HAP-1 (cell line): ENCODE data around the gene S100A2.
"Not testable (repeated sequence)": the region's sequence is repeated elsewhere in the genome, so short reads cannot be mapped to it uniquely, and the experiment has no call there.

Experiments used
- DNase-seq, 2 experiments: peaks; one replicate each; pipeline ENCODE4 v3.0.0-alpha.2; 2016 to 2020; ENCODE audit warnings: low spot score in 2 of 2
- H3K27me3 ChIP-seq: fragments of 250-450 bp; sonication (Bioruptor Pico); 2 replicates; pipeline ENCODE4 v1.5.1; 2020; ENCODE audit warnings: low read depth, mild to moderate bottlenecking, moderate library complexity
- H3K36me3 ChIP-seq: fragments of 250-450 bp; sonication (Bioruptor Pico); replicated peaks from 2 replicates; pipeline ENCODE4 v1.5.1; 2020; ENCODE audit warnings: mild to moderate bottlenecking
- H3K4me1 ChIP-seq: fragments of 250-450 bp; sonication (Bioruptor Pico); 2 replicates; pipeline ENCODE4 v1.5.1; 2020; ENCODE audit warnings: mild to moderate bottlenecking
- H3K4me3 ChIP-seq: fragments of 250-450 bp; sonication (Bioruptor Pico); 2 replicates; pipeline ENCODE4 v1.5.1; 2020; ENCODE audit warnings: mild to moderate bottlenecking, moderate library complexity
- H3K9me3 ChIP-seq: fragments of 250-450 bp; sonication (Bioruptor Pico); 2 replicates; pipeline ENCODE4 v1.5.1; 2020; ENCODE audit warnings: mild to moderate bottlenecking, moderate library complexity
- in situ Hi-C: fragments of 300-500 bp; cut with MboI; formaldehyde crosslinking; loops from 3 replicates; pipeline ENCODE4 v1.14.3; 2020; ENCODE audit warnings: low sequenced_read_pairs, inconsistent platforms, mixed read lengths

S100A2 gene

GRCh38 chr1:153583514-153583913, 17.9 kb upstream of the S100A2 start:
- H3K4me1 ChIP-seq, DNase-seq, H3K27me3 ChIP-seq, H3K4me3 ChIP-seq, in situ Hi-C loops, H3K9me3 ChIP-seq, H3K36me3 ChIP-seq: not testable (repeated sequence)

- H3K27me3 ChIP-seq, DNase-seq, H3K4me3 ChIP-seq, in situ Hi-C loops, H3K36me3 ChIP-seq, H3K9me3 ChIP-seq: not testable (repeated sequence)
- peaks cover 10% of the 10 kb centered on the region for H3K4me1 ChIP-seq
Observed at GRCh38 chr1:153582836-153583235, 17.2 kb upstream of the S100A2 start.

GRCh38 chr1:153578936-153579335, 13.3 kb upstream of the S100A2 start:
- no peaks in the 10 kb centered on the region; the same call in 1 of the 2 replicates for H3K9me3 ChIP-seq
- no peak overlapping the region for H3K4me3 ChIP-seq
- in situ Hi-C loops = no loop called here
- no peak for DNase-seq
- peaks cover 14% of the 10 kb centered on the region for H3K4me1 ChIP-seq
- H3K36me3 ChIP-seq = no peaks in the 10 kb centered on the region
- H3K27me3 ChIP-seq = no peaks in the 10 kb centered on the region

- Histone ChIP-seq H3K9me3 (no peaks in the 10 kb centered on the region; the same call in 1 of the 2 replicates), H3K4me1 (peaks cover 14% of the 10 kb centered on the region), H3K4me3 (no peak overlapping the region), H3K36me3 (no peaks in the 10 kb centered on the region), H3K27me3 (no peaks in the 10 kb centered on the region)
- in situ Hi-C loops = no loop called here
- no peak for DNase-seq
Observed at GRCh38 chr1:153578490-153578889, 12.8 kb upstream of the S100A2 start.

- in situ Hi-C loops = no loop called here
- H3K4me1 ChIP-seq = peaks cover 14% of the 10 kb centered on the region
Observed at GRCh38 chr1:153577624-153578051, 12.0 kb upstream of the S100A2 start.

GRCh38 chr1:153577138-153577537, 11.5 kb upstream of the S100A2 start:
- DNase-seq = no peak
- in situ Hi-C loops = no loop called here
- no peaks in the 10 kb centered on the region; the same call in 1 of the 2 replicates for H3K9me3 ChIP-seq
- no peaks in the 10 kb centered on the region for H3K27me3 ChIP-seq
- H3K4me3 ChIP-seq = no peak overlapping the region
- H3K36me3 ChIP-seq = no peaks in the 10 kb centered on the region
- H3K4me1 ChIP-seq = peaks cover 14% of the 10 kb centered on the region

More at GRCh38 chr1:153577624-153578051, 12.0 kb upstream of the S100A2 start:
- no peaks in the 10 kb centered on the region for H3K27me3 ChIP-seq
- no peaks in the 10 kb centered on the region for H3K36me3 ChIP-seq
- no peak overlapping the region for H3K4me3 ChIP-seq
- H3K9me3 ChIP-seq = no peaks in the 10 kb centered on the region; the same call in 1 of the 2 replicates
- DNase-seq = peak in 1 of 2 experiments; percentile 28

- H3K9me3 ChIP-seq, H3K27me3 ChIP-seq, in situ Hi-C loops, H3K36me3 ChIP-seq, H3K4me3 ChIP-seq: not testable (repeated sequence)
- H3K4me1 ChIP-seq = peaks cover 14% of the 10 kb centered on the region
- DNase-seq = peak in 1 of 2 experiments; percentile 54
Observed at GRCh38 chr1:153575497-153575896, 9.9 kb upstream of the S100A2 start.

- DNase-seq, H3K9me3 ChIP-seq, H3K36me3 ChIP-seq, H3K4me3 ChIP-seq, H3K27me3 ChIP-seq, in situ Hi-C loops: not testable (repeated sequence)
- H3K4me1 ChIP-seq = peaks cover 14% of the 10 kb centered on the region
Observed at GRCh38 chr1:153575081-153575491, 9.4 kb upstream of the S100A2 start.

GRCh38 chr1:153573351-153573750, 7.7 kb upstream of the S100A2 start:
- H3K36me3 ChIP-seq = no peaks in the 10 kb centered on the region
- in situ Hi-C loops = no loop called here
- no peak for DNase-seq
- H3K27me3 ChIP-seq = no peaks in the 10 kb centered on the region
- no peaks in the 10 kb centered on the region; the same call in 1 of the 2 replicates for H3K9me3 ChIP-seq
- H3K4me3 ChIP-seq = no peak overlapping the region
- peaks cover 13% of the 10 kb centered on the region for H3K4me1 ChIP-seq

- DNase-seq = peak in 1 of 2 experiments; percentile 55
- no peaks in the 10 kb centered on the region for H3K9me3 ChIP-seq
- H3K4me1 ChIP-seq = peaks cover 8% of the 10 kb centered on the region
- H3K27me3 ChIP-seq = no peaks in the 10 kb centered on the region
- no peaks in the 10 kb centered on the region for H3K36me3 ChIP-seq
- in situ Hi-C loops = no loop called here
- no peak overlapping the region for H3K4me3 ChIP-seq
Observed at GRCh38 chr1:153572569-153573015, 6.9 kb upstream of the S100A2 start.

GRCh38 chr1:153571706-153572105, 6.1 kb upstream of the S100A2 start:
- H3K9me3 ChIP-seq = no peaks in the 10 kb centered on the region
- peaks cover 11% of the 10 kb centered on the region for H3K4me1 ChIP-seq
- no peaks in the 10 kb centered on the region for H3K36me3 ChIP-seq
- no peak overlapping the region for H3K4me3 ChIP-seq
- in situ Hi-C loops = no loop called here
- H3K27me3 ChIP-seq = no peaks in the 10 kb centered on the region
- no peak for DNase-seq

GRCh38 chr1:153570874-153571273, 5.2 kb upstream of the S100A2 start:
- peaks cover 12% of the 10 kb centered on the region for H3K4me1 ChIP-seq
- no peaks in the 10 kb centered on the region for H3K9me3 ChIP-seq
- no peak for DNase-seq
- in situ Hi-C loops = no loop called here
- H3K27me3 ChIP-seq = no peaks in the 10 kb centered on the region
- H3K36me3 ChIP-seq = no peaks in the 10 kb centered on the region
- H3K4me3 ChIP-seq = no peak overlapping the region

GRCh38 chr1:153569465-153569864, 3.8 kb upstream of the S100A2 start:
- H3K9me3 ChIP-seq = no peaks in the 10 kb centered on the region
- H3K27me3 ChIP-seq = no peaks in the 10 kb centered on the region
- no peaks in the 10 kb centered on the region for H3K36me3 ChIP-seq
- in situ Hi-C loops = loop anchor here (10.0 kb wide), 2 partner anchors 55 to 215 kb away; partner anchors contain the start of gene S100A9
- no peak for DNase-seq
- peaks cover 12% of the 10 kb centered on the region for H3K4me1 ChIP-seq
- no peak overlapping the region for H3K4me3 ChIP-seq

- in situ Hi-C loops = loop anchor here (10.0 kb wide), 2 partner anchors 54 to 214 kb away; partner anchors contain the start of gene S100A9
- H3K9me3 ChIP-seq = no peaks in the 10 kb centered on the region
- peak; percentile 83 to 93 for DNase-seq
- H3K36me3 ChIP-seq = no peaks in the 10 kb centered on the region
- no peak overlapping the region for H3K4me3 ChIP-seq
- no peaks in the 10 kb centered on the region for H3K27me3 ChIP-seq
- peaks cover 12% of the 10 kb centered on the region for H3K4me1 ChIP-seq
Observed at GRCh38 chr1:153568367-153569099, 2.9 kb upstream of the S100A2 start.
